Mesothelial cell of epicardium (in vitro differentiated cells): ENCODE data around the gene PRDX3. TPM values are rescaled to one million over a fixed set of nuclear protein-coding genes. Genes with fewer than 3 reads are reported as not detected.

Experiments
- DNase-seq, 2 experiments: peaks; one replicate each; pipeline ENCODE4 v3.0.0; 2021; ENCODE audit warnings: low spot score in 2 of 2; ENCODE audit not compliant: unreplicated experiment in 2 of 2
- H3K27ac Mint-ChIP-seq: 2 replicates; pipeline ENCODE4 v1.8.0; 2021; ENCODE audit warnings: mixed read lengths
- H3K27me3 Mint-ChIP-seq: 2 replicates; pipeline ENCODE4 v1.8.0; 2021; ENCODE audit warnings: low read depth, mixed read lengths
- H3K36me3 Mint-ChIP-seq: 2 replicates; pipeline ENCODE4 v1.8.0; 2021; ENCODE audit warnings: mixed read lengths
- H3K4me1 Mint-ChIP-seq: 2 replicates; pipeline ENCODE4 v1.8.0; 2021; ENCODE audit warnings: mixed read lengths
- H3K4me3 Mint-ChIP-seq: 2 replicates; pipeline ENCODE4 v1.8.0; 2021; ENCODE audit warnings: mild to moderate bottlenecking, moderate library complexity, mixed read lengths
- H3K9me3 Mint-ChIP-seq: 2 replicates; pipeline ENCODE4 v1.8.0; 2021; ENCODE audit warnings: mixed read lengths
- CTCF ChIP-seq: fragments of 200-600 bp; sonication (generic); IDR thresholded peaks from one replicate; pipeline ENCODE4 v1.5.0; 2021; ENCODE audit warnings: antibody characterized with exemption; ENCODE audit not compliant: unreplicated experiment
- total RNA-seq: library from RNA; stranded (reverse); gene quantifications from 3 replicates; pipeline ENCODE4 v1.2.1, GENCODE V29; 2021

Gene PRDX3
- total RNA-seq, result 85.7 to 91.5 TPM (median 86.5 TPM) in 3 replicates

GRCh38 chr10:119178372-119179119 lies at the start of gene PRDX3:
Gene PRDX3, minus strand, starts transcription at chr10:119178812. Its CDS starts 22 bp downstream, at chr10:119178790.
- Mint-ChIP-seq H3K4me3 (peak within 1 kb of the TSS; percentile 98), H3K36me3 (peaks cover 3% of the 10 kb centered on the region), H3K27me3 (no peaks in the 10 kb centered on the region), H3K4me1 (peaks cover 23% of the 10 kb centered on the region), H3K9me3 (no peaks in the 10 kb centered on the region), H3K27ac (peak within 1 kb of the TSS; percentile 95)
- peak; percentile 93 to 94 for DNase-seq
- no peak for TF ChIP-seq CTCF

GRCh38 chr10:119227825-119228224 lies 49.2 kb upstream of the PRDX3 start:
- peaks cover 7% of the 10 kb centered on the region for H3K36me3 Mint-ChIP-seq
- H3K9me3 Mint-ChIP-seq, result peaks cover 16% of the 10 kb centered on the region
- H3K4me1 Mint-ChIP-seq, result peaks cover 8% of the 10 kb centered on the region
- no peaks in the 10 kb centered on the region for H3K27me3 Mint-ChIP-seq
- no peak for DNase-seq
- H3K27ac Mint-ChIP-seq, result no peak overlapping the region
- H3K4me3 Mint-ChIP-seq, result no peak overlapping the region
- TF ChIP-seq CTCF, result no peak

GRCh38 chr10:119225083-119225658 lies 46.6 kb upstream of the PRDX3 start:
- H3K27ac Mint-ChIP-seq, result no peak overlapping the region
- no peaks in the 10 kb centered on the region for H3K9me3 Mint-ChIP-seq
- peaks cover 25% of the 10 kb centered on the region for H3K4me1 Mint-ChIP-seq
- TF ChIP-seq CTCF, result no peak
- no peaks in the 10 kb centered on the region for H3K27me3 Mint-ChIP-seq
- no peaks in the 10 kb centered on the region for H3K36me3 Mint-ChIP-seq
- DNase-seq, result no peak
- no peak overlapping the region for H3K4me3 Mint-ChIP-seq

GRCh38 chr10:119222966-119223386 lies 44.4 kb upstream of the PRDX3 start:
- H3K27ac Mint-ChIP-seq, result peak overlapping the region; percentile 65
- DNase-seq, result no peak
- no peaks in the 10 kb centered on the region for H3K36me3 Mint-ChIP-seq
- H3K27me3 Mint-ChIP-seq, result no peaks in the 10 kb centered on the region
- H3K9me3 Mint-ChIP-seq, result no peaks in the 10 kb centered on the region
- H3K4me1 Mint-ChIP-seq, result peaks cover 33% of the 10 kb centered on the region
- no peak overlapping the region for H3K4me3 Mint-ChIP-seq
- no peak for TF ChIP-seq CTCF

GRCh38 chr10:119222537-119222936 lies 43.9 kb upstream of the PRDX3 start:
- Mint-ChIP-seq H3K4me1 (peaks cover 35% of the 10 kb centered on the region), H3K9me3 (no peaks in the 10 kb centered on the region), H3K36me3 (no peaks in the 10 kb centered on the region), H3K27ac (peak overlapping the region; percentile 65), H3K27me3 (no peaks in the 10 kb centered on the region), H3K4me3 (no peak overlapping the region)
- no peak for DNase-seq
- TF ChIP-seq CTCF, result no peak
